IMR-90 (cell line): Measurements from ENCODE around the gene TRPV4. TPM values are rescaled to one million over a fixed set of nuclear protein-coding genes. Genes with fewer than 3 reads are reported as not detected.

Source experiments
- ATAC-seq: fragments of 200-7000 bp; cut with Tn5 transposase; 2 replicates; pipeline ENCODE4 v1.9.1; 2020; ENCODE audit warnings: low read depth, mild to moderate bottlenecking, moderate library complexity
- BruUV-seq: library from RNA; stranded (reverse); fragments of 400-500 nt; replicated peaks from 2 replicates; lab custom pipeline; 2021; lab: Mats Ljungman, UMichigan
- CTCF ChIA-PET: fragments of 300-600 bp; formaldehyde crosslinking; extraction: SDS; loops from one replicate; lab custom pipeline; 2021; ENCODE audit warnings: antibody characterized with exemption; lab: Yijun Ruan, JAX
- POLR2A ChIA-PET: fragments of 300-600 bp; sonication (Branson Sonifier 250); formaldehyde crosslinking; loops from one replicate; lab custom pipeline; 2022; ENCODE audit warnings: antibody characterized with exemption; ENCODE audit not compliant: unreplicated experiment; lab: Charles Lee
- DNase-seq: peaks from one replicate; pipeline ENCODE4 v3.0.0; 2013
- H2AFZ ChIP-seq: replicated peaks from 2 replicates; pipeline ENCODE3; 2013; ENCODE audit warnings: low read length, mild to moderate bottlenecking; ENCODE audit not compliant: poor library complexity
- H2AK5ac ChIP-seq: 2 replicates; pipeline ENCODE4 v1.6.1; 2013; ENCODE audit warnings: low read depth, low read length, inconsistent platforms
- H2AK9ac ChIP-seq: replicated peaks from 2 replicates; pipeline ENCODE3; 2013; ENCODE audit warnings: mild to moderate bottlenecking, low read depth, low read length, moderate library complexity; ENCODE audit not compliant: poor library complexity
- H2BK120ac ChIP-seq: 2 replicates; pipeline ENCODE4 v1.6.1; 2013; ENCODE audit warnings: low read depth, low read length, inconsistent platforms
- H2BK15ac ChIP-seq: 3 replicates; pipeline ENCODE4 v1.6.1; 2013; ENCODE audit warnings: low read depth, low read length, inconsistent platforms
- H2BK20ac ChIP-seq: 2 replicates; pipeline ENCODE4 v1.6.1; 2013; ENCODE audit warnings: low read depth, mild to moderate bottlenecking, inconsistent platforms, low read length, moderate library complexity
- H2BK5ac ChIP-seq: 2 replicates; pipeline ENCODE4 v1.6.1; 2013; ENCODE audit warnings: mild to moderate bottlenecking, low read depth, low read length, inconsistent platforms; ENCODE audit not compliant: poor library complexity, severe bottlenecking
- H3K14ac ChIP-seq: replicated peaks from 2 replicates; pipeline ENCODE4 v1.6.1; 2013; ENCODE audit warnings: low read depth, low read length, inconsistent platforms
- H3K18ac ChIP-seq: 2 replicates; pipeline ENCODE4 v1.6.1; 2013; ENCODE audit warnings: low read depth, low read length, control low read depth
- H3K23ac ChIP-seq: 2 replicates; pipeline ENCODE4 v1.6.1; 2013; ENCODE audit warnings: low read depth, low read length, inconsistent platforms
- H3K27ac ChIP-seq: 2 replicates; pipeline ENCODE4 v1.5.1; 2013; ENCODE audit warnings: mild to moderate bottlenecking, control low read depth, low read length; ENCODE audit not compliant: insufficient read depth
- H3K27me3 ChIP-seq: 2 replicates; pipeline ENCODE4 v1.6.1; 2013; ENCODE audit warnings: low read length; ENCODE audit not compliant: control insufficient read depth, insufficient read depth
- H3K36me3 ChIP-seq: 2 replicates; pipeline ENCODE4 v1.6.1; 2013; ENCODE audit warnings: low read length, mixed read lengths; ENCODE audit not compliant: control insufficient read depth, insufficient read depth
- H3K4ac ChIP-seq: 2 replicates; pipeline ENCODE4 v1.6.1; 2013; ENCODE audit warnings: low read depth, low read length, inconsistent platforms
- H3K4me1 ChIP-seq: 2 replicates; pipeline ENCODE4 v1.6.1; 2013; ENCODE audit warnings: low read length, mixed read lengths; ENCODE audit not compliant: control insufficient read depth, insufficient read depth
- H3K4me2 ChIP-seq: 2 replicates; pipeline ENCODE4 v1.6.1; 2013; ENCODE audit warnings: low read depth, mild to moderate bottlenecking, control low read depth, low read length, moderate library complexity
- H3K4me3 ChIP-seq: 2 replicates; pipeline ENCODE4 v1.5.1; 2013; ENCODE audit warnings: low read depth, mild to moderate bottlenecking, control low read depth, low read length, moderate library complexity; ENCODE audit not compliant: insufficient read depth
- H3K56ac ChIP-seq: 2 replicates; pipeline ENCODE4 v1.6.1; 2013; ENCODE audit warnings: low read length, inconsistent platforms; ENCODE audit not compliant: insufficient read depth; ENCODE audit errors: extremely low read depth
- H3K79me1 ChIP-seq, 2 experiments: 2 replicates each; pipeline ENCODE4 v1.6.1; 2013; ENCODE audit warnings: low read length in 2 of 2, inconsistent platforms in 1 of 2, low read depth in 1 of 2
- H3K9ac ChIP-seq: 2 replicates; pipeline ENCODE4 v1.6.1; 2013; ENCODE audit warnings: low read depth, low read length, control low read depth
- H3K9me1 ChIP-seq: 2 replicates; pipeline ENCODE4 v1.6.1; 2013; ENCODE audit warnings: low read length, inconsistent platforms; ENCODE audit not compliant: insufficient read depth
- H3K9me3 ChIP-seq: 2 replicates; pipeline ENCODE4 v1.6.1; 2013; ENCODE audit warnings: low read length; ENCODE audit not compliant: control insufficient read depth, insufficient read depth
- H4K20me1 ChIP-seq: 2 replicates; pipeline ENCODE4 v1.6.1; 2013; ENCODE audit warnings: low read length, inconsistent platforms; ENCODE audit not compliant: insufficient read depth
- H4K5ac ChIP-seq: 2 replicates; pipeline ENCODE4 v1.6.1; 2013; ENCODE audit warnings: mild to moderate bottlenecking, low read depth, low read length, control low read depth
- H4K8ac ChIP-seq, 2 experiments: 2 replicates each; pipeline ENCODE4 v1.6.1; 2013; ENCODE audit warnings: low read depth in 2 of 2, low read length in 2 of 2, control low read depth in 1 of 2, inconsistent platforms in 1 of 2
- H4K91ac ChIP-seq: 2 replicates; pipeline ENCODE4 v1.6.1; 2013; ENCODE audit warnings: low read depth, low read length, inconsistent platforms; ENCODE audit not compliant: insufficient read depth
- CHD1 ChIP-seq: IDR thresholded peaks from 2 replicates; pipeline ENCODE4 v1.6.1; 2012; ENCODE audit warnings: low read depth, low read length, improper control_type of control experiment
- FOS ChIP-seq: fragments of 150-350 bp; IDR thresholded peaks from 2 replicates; pipeline ENCODE4 v1.6.1; 2016; ENCODE audit warnings: low read depth, low read length
- MAFK ChIP-seq: IDR thresholded peaks from 2 replicates; pipeline ENCODE4 v1.6.1; 2012; ENCODE audit warnings: low read depth, low read length, improper control_type of control experiment
- RAD21 ChIP-seq: IDR thresholded peaks from 2 replicates; pipeline ENCODE4 v1.6.1; 2012; ENCODE audit warnings: low read length, improper control_type of control experiment
- RCOR1 ChIP-seq: IDR thresholded peaks from 2 replicates; pipeline ENCODE4 v1.6.1; 2012; ENCODE audit warnings: mild to moderate bottlenecking, low read length, improper control_type of control experiment; ENCODE audit not compliant: insufficient replicate concordance
- RFX5 ChIP-seq: IDR thresholded peaks from 2 replicates; pipeline ENCODE4 v1.8.0; 2012; ENCODE audit warnings: low read depth, mild to moderate bottlenecking, low read length, moderate library complexity
- WGBS, 2 experiments: methylation state at CpG; one replicate each; pipeline versions ENCODE4 v1.1.5 to v1.1.7; 2013; ENCODE audit warnings: missing lambda C conversion rate in 2 of 2; ENCODE audit not compliant: insufficient read length in 1 of 2; ENCODE audit errors: extremely low coverage in 2 of 2; 5-methylcytosine and 5-hydroxymethylcytosine counted together
- dilution Hi-C: fragments of 300-500 bp; cut with HindIII; formaldehyde crosslinking; loops from one replicate; pipeline ENCODE4 v1.14.3; 2018; ENCODE audit warnings: low sequenced_read_pairs; ENCODE audit not compliant: unreplicated experiment
- in situ Hi-C: fragments of 300-500 bp; cut with MboI; formaldehyde crosslinking; loops from 3 replicates; pipeline ENCODE4 v1.14.3; 2019; ENCODE audit warnings: low sequenced_read_pairs, inconsistent platforms, mixed read lengths
- intact Hi-C: fragments of 100-400 bp; cut with micrococcal nuclease; formaldehyde crosslinking; loops from 2 replicates; pipeline ENCODE4 v1.10.0; 2022
- polyA plus RNA-seq, 3 experiments: library from polyadenylated mRNA; depleted of rRNA; stranded (reverse); fragments of >200 nt; gene quantifications; 2 replicates each; pipeline ENCODE4 v1.2.3, GENCODE V29; 2012; ENCODE audit warnings: low replicate concordance in 1 of 3
- total RNA-seq: library from RNA; depleted of rRNA; stranded (reverse); fragments of >200 nt; gene quantifications from 2 replicates; pipeline ENCODE4 v1.2.3, GENCODE V29; 2012
- TF ChIP-seq, protein P1 (sequence below): fragments of 150-350 bp; IDR thresholded peaks from 2 replicates; pipeline ENCODE4 v1.6.1; 2016; ENCODE audit warnings: low read depth, mild to moderate bottlenecking, low read length, moderate library complexity, borderline replicate concordance

The TRPV4 gene
- total and polyA plus RNA-seq, 2 of the 4 experiments (the other 2 are of a cell fraction): 1.1 to 6.1 TPM

GRCh38 chr12:109779382-109779781 lies 53.8 kb downstream of the TRPV4 start:
- Histone ChIP-seq H2AK9ac (no peak overlapping the region), H3K9ac (no peak overlapping the region), H3K14ac (no peak overlapping the region), H3K36me3 (peaks cover 3% of the 10 kb centered on the region; the same call in 1 of the 2 replicates), H3K56ac (no peak overlapping the region), H2BK120ac (no peak overlapping the region), H3K18ac (no peak overlapping the region), H3K79me1 (no peaks in the 10 kb centered on the region), H4K8ac (no peak overlapping the region), H3K9me3 (peaks cover 6% of the 10 kb centered on the region), H3K23ac (no peak overlapping the region), H3K4me3 (no peak overlapping the region), H4K91ac (no peak overlapping the region), H4K20me1 (no peaks in the 10 kb centered on the region), H3K4me1 (no peaks in the 10 kb centered on the region), H4K5ac (no peak overlapping the region), H2BK15ac (no peak overlapping the region), H3K27me3 (no peaks in the 10 kb centered on the region; the same call in 1 of the 2 replicates), H2AK5ac (no peak overlapping the region), H2BK5ac (no peak overlapping the region), H3K4me2 (no peak overlapping the region), H3K9me1 (no peaks in the 10 kb centered on the region), H3K27ac (no peak overlapping the region), H2AFZ (no peak overlapping the region), H2BK20ac (no peak overlapping the region), H3K4ac (no peak overlapping the region)
- in situ Hi-C loops (loop anchor here (10.0 kb wide), 1 partner anchor 355 kb away; no protein-coding TSS in a partner anchor), intact Hi-C loops (no loop called here), dilution Hi-C loops (no loop called here)
- ChIA-PET CTCF (no interaction called here), POLR2A (no interaction called here)
- no peak for TF ChIP-seq MAFK
- no peak for TF ChIP-seq RFX5
- no peak for TF ChIP-seq RAD21
- TF ChIP-seq, protein P1, sequence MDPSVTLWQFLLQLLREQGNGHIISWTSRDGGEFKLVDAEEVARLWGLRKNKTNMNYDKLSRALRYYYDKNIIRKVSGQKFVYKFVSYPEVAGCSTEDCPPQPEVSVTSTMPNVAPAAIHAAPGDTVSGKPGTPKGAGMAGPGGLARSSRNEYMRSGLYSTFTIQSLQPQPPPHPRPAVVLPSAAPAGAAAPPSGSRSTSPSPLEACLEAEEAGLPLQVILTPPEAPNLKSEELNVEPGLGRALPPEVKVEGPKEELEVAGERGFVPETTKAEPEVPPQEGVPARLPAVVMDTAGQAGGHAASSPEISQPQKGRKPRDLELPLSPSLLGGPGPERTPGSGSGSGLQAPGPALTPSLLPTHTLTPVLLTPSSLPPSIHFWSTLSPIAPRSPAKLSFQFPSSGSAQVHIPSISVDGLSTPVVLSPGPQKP: no peak
- no peak for TF ChIP-seq FOS
- TF ChIP-seq CHD1: no peak
- no peak for TF ChIP-seq RCOR1
- DNase-seq: no peak
- no peak for ATAC-seq
- no CpG with 5 or more reads among the region's 6 CpGs for WGBS, 2 experiments
- BruUV-seq: no TSS peak
